Stimulated activated CD8-positive, alpha-beta memory T cell treated with anti-CD3 and anti-CD28 coated beads, Interleukin-7, amount 100 ng/mL, for 24 hours (primary cell): ENCODE measurements around the gene ALDH4A1.

ENCODE experiments used
- DNase-seq: peaks from one replicate; pipeline ENCODE4 v3.0.0-alpha.2; 2020; ENCODE audit warnings: low read depth

The ALDH4A1 gene

DNA sequence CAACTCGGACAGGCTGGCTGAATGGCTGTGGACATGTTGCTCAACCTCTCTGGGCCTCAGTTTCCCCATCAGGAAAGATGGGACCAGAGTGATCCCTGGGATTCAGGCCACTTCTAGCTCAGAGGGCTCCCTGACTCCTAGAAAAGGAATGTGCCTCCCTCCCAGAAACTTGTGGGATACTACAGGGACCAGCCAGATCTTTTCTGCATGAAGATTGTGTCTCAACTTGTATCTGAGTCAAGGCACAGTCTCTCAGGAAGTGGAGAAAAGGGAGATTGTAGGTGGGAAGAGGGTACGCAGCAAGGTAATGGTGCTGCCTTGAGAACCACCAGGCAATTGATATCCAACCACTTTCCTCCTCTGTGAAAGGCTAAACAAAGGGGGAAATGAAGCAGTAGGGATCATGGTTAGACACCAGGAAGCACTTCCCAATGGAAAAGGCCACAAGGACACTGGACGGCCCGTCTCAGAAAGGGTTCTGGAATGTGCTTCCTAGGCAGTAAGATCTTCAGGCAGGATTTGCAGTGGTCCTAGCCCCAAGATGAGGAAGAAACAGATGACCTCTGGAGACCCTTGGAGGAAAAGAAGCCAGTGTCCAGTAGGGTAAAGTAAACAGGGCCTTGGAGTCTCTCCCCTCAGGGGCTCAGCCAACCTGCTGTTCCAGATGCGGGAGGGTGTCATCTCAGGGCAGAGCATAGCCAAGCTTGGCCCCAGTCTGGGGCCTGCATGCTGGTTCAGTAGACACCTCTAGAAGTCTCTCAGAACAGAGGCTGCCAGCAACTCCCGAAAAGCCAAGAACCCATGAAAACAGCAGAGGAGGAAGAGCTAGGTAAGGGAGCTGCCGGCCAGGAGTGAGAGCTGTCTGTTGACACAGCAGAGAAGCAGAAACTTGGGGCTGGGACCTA is 37.3 kb upstream of the ALDH4A1 start:
- no peak for DNase-seq

GRCh38 chr1:18938707-18939070 is 36.3 kb upstream of the ALDH4A1 start:
- DNase-seq = no peak

DNA sequence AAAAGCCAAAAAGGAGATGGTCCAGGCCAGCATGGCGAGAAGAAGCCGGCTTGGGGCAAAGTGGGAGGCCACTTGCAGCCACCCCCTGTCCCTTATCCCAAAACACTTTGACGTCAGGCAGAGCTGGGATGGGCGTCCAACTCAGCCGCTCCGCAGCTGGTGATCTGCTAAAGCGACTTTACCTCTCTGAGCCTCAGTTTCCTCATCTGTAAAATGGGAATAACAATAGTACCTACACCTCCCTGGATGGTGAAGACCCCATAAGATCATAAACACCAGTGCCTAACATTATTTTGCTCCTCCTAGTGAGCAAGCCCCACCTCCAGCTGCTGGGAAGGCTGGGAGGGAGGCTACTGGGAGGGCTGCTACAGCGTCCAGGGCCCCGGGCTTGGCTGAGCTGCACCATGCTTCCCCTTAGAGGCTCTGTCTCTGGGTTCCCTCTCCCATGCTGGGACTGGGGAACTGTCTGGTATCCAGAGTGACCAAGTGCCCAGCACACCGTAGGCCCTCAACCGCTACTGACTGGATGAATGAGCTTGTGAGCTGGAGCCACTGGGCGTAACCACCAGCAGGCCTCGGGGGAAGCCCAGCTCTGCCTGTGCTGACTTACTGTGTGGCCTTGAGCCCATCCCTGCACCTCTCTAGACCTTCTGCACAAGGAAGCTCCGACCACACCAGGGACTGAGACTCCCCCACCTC is 35.8 kb upstream of the ALDH4A1 start:
- DNase-seq = no peak

DNA sequence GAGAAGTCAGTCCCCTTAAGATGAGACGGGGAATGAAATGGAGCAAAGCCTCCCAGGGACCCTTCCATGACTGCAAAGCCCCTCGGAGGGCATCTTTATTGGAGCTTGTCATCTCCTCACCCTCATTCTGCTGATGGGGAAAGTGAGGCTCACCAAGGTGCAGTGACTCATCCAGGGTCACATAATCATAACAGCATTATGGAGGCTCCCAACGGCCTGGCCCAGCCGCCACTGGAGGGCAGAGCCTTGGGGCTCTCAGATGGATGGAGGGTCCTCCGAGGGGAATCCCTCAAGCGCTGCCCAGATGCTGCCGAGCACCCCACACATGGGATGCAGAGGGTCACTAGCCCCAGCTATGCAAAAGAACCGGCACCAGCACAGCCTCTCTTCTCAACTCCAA is 35.2 kb upstream of the ALDH4A1 start:
- DNase-seq = no peak

DNA sequence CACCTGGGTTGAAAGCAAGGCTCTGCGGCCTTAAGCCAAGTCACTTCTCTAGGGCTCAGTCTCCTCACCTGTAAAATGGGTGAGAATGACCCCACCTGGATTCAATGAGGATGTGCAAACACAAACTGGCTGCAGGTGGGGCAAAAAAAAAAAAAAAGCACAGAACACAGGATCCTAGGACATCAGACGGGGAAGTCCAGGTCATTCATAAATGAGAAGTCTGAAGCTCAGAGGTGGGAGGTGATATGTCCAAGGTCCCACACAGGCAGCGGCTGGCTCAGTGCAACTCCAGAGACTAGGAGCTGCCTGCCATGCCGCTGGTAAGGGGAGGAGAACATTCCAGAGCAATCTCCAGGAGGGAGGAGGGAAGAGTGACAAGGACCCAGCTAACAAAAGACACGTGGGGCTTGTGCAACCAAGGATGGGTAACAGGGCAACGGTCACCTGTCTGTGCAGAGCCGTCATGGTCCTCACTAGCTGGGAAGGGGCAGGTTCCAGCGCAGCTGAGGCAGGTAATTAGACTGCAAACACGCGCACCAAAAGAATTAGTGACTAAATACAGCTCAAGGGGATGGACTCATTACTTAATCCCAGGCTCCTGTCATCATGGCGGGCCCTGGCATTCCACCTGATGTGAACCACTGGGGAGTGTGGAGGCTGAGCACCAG is 34.6 kb upstream of the ALDH4A1 start:
- DNase-seq = no peak

- DNase-seq = no peak
These were observed 34.1 kb upstream of the ALDH4A1 start for GRCh38 chr1:18936471-18936813.

- no peak for DNase-seq
These were observed 32.0 kb upstream of the ALDH4A1 start for GRCh38 chr1:18934205-18935000.

DNA sequence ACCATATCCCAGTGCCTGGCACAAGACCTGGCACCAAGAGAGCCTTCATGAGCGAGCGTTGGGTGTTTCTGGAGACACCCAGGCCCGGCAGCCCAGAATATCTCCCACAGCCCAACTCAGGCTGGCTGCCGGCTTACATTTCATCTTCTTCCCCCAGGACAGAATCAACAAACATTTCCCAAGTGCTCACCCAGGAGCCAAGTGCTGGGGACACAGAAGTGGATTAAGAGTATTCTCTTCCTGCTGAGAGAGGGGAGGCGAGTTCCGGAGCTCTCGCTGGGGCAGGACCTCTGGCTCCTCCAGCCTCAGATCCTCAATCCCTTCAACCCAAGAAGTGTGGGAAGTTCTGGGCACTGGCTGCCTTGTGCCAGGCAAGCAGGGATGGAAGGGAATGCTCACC is 30.5 kb upstream of the ALDH4A1 start:
- no peak for DNase-seq

- no peak for DNase-seq
These were observed 30.0 kb upstream of the ALDH4A1 start for GRCh38 chr1:18932387-18932786.

GRCh38 chr1:18931730-18932129 is 29.4 kb upstream of the ALDH4A1 start:
- no peak for DNase-seq

- no peak for DNase-seq
These were observed 27.3 kb upstream of the ALDH4A1 start for GRCh38 chr1:18929686-18930085.

GRCh38 chr1:18928985-18929384 is 26.6 kb upstream of the ALDH4A1 start:
- no peak for DNase-seq

GRCh38 chr1:18928406-18928805 is 26.1 kb upstream of the ALDH4A1 start:
- no peak for DNase-seq

DNA sequence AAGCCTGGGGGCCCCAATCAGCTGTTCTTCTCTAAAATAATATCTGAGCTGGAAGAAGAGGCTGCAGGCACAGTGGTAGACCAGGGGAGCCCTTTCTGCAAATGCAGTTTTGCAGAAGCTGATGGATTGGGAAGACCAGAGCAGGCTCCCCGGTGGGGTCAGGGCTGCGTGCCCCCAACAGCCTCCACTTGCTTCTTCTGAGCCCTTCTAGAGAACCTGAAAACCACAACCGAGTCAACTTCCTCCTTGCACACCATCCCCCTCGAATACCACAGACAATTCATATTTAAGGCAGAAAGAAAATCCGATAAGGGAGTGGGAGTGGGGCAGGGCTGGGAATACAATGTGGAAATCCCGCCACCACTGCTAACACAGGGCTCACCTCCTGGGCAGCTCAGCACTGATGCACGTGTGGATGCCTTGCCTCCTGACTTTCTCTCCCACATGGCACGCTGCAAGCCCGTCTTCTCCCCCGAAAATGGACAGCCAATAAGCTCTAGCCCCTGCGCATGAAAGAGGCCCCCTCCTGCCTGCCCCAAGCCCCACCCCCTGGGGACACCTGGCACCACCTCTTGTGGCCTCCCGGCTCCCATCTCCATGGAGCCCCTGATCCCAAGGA is 25.4 kb upstream of the ALDH4A1 start:
- DNase-seq = no peak

DNA sequence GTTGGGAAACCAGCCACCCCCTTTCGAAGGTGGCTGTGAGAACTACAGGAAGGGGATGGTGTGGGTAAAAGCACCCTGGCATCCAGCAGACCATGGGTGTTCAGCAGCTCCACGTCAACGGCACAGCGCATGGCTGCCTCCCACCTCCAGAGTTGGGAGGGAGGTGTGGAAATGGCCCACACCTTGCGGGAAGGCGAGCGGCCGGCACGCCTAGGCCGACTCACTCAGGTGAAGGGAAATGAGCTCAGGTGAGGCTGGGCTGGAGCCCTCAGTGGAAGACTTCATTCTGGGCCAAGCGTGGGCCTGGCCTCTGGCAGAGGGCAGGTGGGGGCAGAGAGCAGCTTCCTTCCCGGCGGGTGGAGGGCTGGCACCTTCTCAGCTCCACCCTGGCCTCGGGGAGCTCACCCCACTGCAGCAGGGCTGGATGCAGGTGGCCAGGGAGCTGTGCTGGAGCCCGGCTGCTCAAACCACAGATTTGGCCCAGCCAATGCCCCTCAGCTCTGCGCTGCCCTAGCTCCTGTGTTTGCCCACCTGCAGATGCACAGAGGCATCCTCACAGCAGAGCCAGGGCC is 24.8 kb upstream of the ALDH4A1 start:
- DNase-seq = no peak

DNA sequence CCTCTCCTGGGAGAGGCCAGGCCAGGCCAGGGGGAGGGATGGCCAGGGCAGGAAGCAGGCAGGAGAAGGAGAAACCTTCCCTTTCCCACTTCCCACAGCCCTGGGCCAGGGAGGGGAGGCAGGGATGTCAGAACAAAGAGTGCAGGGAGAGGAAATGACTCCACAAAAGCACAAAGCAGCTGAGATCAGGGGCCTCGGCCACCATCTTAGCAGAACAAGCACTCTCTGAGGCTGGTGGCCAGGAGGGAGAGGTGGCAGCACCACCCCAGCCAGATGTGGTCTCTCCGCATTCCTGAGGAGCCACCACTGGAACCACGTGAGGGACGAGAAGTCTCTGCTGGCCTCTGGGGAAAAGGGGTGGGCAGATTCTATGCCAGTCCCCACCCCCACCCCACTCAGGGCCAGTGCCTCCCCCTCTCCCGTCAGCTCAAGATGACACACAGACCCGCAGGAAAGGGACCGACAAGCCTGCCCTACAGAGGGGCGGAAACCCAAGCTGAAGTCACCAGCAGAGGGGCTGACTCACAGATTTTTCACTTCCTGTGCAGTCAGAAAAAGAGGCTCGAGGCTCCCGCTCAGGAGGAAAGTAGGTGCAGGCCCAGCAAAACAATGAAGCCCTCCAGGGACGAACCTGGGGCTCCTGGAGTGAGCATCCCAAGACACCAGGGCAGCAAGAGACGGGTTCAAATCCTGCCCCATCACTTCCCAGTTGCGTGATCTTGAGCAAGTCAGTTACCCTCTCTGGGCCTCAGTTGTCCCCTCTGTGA is 24.1 kb upstream of the ALDH4A1 start:
- peak; percentile 59 for DNase-seq

- no peak for DNase-seq
These were observed 22.9 kb upstream of the ALDH4A1 start for GRCh38 chr1:18925279-18925678.

- no peak for DNase-seq
These were observed 21.9 kb upstream of the ALDH4A1 start for GRCh38 chr1:18924221-18924691.

DNA sequence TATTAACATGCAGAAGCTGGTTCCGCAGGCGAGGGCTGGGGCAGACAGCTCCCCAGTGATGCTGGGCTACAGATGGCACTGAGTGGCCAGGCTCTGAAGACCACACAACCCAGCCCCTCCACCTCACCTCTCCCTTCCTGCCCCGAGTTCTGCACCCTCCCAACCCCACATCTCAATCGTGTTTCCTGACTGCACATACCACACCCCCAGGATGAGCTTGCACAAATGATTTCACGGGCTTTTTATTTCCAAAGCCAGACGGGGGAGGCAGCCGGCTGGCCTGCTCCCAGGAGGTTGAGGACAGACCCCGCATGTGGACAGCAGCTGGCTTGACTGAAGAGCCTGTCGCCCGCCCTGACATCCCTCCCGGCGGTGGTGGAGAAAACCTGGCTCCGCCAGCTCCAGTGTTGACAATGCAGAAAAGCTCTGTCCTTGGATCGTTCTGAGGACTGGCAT is 21.4 kb upstream of the ALDH4A1 start:
- DNase-seq = no peak
